Fibroblast of the conjunctiva (primary cell): ENCODE data around the gene ELAVL1.
"Not testable (repeated sequence)": the region's sequence is repeated elsewhere in the genome, so short reads cannot be mapped to it uniquely, and the experiment has no call there.

Experiments used
- DNase-seq: peaks from one replicate; pipeline ENCODE4 v3.0.0-alpha.2; 2010; ENCODE audit warnings: low read depth

ELAVL1 gene

DNA sequence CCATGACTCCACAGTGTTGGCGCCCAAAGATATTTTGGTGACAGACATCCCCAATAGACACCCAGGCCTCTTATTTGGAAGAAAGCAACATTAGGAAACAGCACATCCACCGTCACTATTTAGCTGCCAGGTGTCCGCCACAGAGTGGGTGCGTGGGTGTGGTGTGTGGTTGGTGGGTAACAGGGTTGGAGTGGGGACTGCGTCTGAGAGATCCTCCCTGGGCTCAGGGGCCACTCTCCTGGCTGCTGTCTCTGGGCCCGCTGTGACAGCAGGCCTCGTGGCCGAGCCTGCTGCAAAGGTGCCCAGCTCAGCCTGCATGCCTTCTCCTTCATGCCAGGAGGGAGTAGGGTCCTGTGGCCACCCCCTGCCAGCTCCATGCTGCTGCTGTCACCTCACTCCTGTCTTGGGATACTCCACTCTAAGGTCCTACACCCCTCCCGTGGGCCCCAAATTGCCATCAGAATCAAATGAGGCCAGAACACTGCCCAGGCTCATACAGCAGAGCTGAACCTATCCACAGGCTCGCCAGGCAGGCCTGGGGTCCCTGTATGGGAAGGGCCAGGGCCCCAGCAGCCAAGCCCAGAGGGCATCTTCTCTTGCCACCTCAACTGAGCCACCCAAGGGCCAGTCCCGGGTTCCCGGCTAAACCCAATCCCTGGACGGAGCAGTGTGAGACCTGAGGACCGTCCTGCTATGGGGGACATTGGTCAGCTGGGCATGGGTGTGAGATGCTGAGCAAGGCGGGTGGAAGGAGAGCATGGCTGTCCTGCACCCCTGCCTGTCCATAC lies 37.2 kb downstream of the ELAVL1 start:
- no peak for DNase-seq

DNA sequence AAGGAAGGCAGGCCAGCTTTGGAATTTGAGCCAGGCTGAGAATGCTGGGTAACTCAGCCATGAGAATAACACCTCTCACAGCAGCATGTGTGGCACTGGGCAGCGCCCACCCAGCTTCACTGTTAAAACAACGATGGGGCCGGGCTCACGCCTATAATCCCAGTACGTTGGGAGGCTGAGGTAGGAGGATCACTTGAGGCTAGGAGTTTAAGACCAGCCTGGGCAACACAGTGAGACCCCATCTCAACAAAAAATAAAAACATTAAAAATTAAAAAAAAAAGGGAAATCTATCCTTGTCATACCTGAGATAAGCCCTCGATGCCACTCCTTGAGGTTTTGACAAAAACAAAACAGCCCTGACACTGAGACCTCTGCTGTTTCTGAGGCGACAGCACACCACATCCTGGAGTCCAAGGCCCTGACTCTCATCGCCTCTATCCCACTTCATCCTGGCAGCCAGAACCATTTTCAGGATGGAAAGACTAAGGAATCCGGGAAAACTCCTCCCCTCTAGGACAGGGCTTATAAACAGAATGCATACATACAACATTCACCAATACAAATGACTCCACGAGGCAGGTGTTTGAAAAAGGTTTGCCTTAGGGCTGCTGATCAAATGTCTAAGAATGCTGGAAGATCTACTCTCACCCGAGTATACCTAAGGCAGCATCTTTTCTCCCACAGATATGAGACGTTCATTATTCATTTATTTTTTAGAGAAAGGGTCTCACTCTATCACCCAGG lies 39.3 kb downstream of the ELAVL1 start:
- no peak for DNase-seq

DNA sequence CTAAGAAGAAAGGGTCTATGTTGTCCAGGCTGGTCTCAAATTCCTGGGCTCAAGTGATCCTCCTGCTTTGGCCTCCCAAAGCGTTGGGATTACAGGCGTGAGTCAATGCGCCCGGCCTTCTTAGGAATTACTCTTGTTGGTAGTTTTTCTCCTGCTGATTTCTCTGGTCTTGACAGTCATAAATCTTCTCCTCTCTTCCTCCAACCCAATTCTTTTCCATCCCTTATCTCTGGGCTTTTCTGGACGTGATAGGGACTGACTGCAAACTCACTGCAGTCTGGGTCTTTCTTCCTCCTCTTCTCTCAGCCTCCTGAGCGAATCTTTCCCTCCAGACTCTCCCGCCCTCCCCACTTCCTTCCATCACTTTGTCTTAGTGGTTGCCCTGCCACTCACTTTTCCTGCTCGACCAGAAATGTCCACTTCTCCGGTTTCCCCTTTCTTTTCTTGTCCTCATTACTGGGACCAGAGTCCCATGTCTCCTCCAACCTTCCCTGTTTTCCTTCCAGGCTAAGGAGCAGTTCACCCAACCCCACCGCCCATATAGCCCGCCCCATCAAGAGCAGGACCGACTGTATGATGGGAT lies 40.1 kb downstream of the ELAVL1 start:
- DNase-seq, result no peak

DNA sequence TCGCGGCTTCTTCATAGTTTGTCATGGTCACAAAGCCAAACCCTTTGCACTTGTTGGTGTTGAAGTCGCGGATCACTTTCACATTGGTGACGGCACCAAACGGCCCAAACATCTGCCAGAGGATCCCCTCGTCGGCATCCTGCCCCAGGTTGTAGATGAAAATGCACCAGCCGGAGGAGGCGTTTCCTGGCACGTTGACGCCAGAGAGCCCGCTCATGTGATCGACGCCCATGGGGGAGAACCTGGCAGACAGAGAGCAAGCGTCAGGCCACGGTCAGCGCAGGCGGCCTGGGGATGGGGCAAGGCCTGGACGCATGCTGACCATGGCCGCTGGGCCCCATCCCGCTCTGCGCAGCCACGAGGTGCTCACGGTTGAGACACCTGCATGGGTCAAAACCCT lies 41.9 kb downstream of the ELAVL1 start:
- DNase-seq, result no peak

DNA sequence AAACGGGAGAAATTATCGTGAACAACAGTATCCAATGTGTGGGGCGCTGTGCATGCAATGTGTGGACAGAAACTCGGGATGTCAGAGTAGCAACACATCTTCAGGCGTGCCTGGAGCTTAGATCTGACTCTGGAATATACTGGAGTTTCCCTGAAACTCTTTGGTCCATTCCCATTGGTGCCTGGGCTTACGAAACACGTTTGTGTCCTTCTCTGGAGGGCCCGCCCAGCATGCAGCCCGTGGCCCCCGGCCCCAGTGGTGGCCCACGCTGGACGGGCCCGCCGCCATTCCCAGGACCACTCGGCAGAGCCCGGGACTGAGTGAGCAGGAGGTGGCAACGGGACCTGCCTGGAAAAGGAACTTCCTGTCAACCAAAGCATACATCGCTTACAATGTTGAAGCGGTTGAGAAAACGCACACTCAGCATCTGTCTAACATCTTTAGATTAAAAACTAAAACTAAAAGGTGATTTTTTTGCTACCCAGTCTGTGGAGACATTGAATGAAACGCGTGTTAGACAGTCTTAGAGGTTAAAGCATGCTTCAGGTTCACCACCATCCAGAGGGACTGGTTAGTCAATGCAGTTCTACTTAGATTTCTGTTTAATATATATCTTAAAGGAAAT lies 42.7 kb downstream of the ELAVL1 start:
- no peak for DNase-seq

DNA sequence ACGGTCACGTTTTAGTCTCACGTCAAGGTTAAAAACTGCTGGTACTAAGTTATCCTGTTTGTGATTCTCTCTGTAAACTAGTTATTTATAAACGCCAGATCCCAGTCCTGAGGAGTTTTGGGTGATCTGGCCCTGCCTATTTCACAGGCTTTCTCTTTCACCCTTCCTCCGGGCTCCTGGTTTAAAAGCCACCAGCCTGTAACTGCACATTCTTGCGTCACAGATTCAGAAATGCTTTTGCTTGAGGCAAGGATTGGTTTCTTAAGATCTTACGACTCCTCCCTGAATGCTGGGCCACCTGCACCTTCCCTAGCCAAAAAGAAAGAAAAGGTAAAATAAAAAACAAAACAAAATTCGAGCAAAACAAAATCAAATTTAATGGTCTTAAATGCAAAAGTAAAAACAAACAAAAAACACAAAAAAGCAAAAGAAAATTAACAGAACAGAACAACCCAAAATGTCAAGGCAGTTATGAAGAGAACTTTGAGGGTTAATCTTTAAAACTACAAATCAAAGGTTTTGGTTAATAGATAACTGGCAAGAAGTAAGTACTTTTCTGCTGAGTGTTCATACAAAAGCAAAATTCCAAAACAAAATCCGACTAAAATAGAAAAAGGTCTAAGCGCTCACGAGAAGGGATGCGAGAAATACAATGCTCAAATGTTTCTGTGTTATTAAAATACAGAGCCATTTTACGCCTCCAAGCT lies 43.4 kb downstream of the ELAVL1 start:
- DNase-seq, result no peak

DNA sequence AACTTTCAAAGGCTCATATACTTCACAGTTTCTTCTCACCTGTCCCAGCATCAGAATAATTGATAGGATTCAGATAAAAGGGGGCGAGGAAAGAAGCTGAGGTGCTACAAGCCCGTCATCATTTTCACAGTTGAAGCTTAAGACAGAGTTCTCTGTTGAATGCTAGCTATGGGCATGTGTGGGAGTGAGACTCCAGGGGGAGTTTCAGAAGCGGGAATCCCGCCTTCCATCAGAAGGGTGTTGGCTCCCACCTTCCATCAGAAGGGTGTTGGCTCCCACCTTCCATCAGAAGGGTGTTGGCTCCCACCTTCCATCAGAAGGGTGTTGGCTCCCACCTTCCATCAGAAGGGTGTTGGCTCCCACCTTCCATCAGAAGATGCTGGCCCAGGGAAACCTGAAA lies 44.4 kb downstream of the ELAVL1 start:
- DNase-seq, result not testable (repeated sequence)

DNA sequence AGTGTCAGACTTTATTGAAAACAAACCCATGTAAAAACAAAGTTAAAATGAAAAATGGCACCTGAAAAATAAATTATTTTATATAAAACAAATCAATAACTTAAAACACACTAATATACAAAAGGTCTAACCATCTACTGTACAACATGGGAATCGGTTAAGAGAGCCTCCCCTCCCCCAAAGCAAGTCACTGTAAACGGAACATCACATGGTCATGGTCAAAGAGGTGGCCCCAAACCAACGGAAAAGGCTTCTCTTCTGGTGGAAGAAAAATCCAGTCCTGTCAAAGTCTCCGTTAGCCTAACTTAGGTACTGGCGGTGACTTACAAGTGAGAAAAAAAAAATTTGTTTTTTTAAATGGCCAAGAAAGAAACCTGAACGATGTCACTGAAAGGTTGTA lies 46.2 kb downstream of the ELAVL1 start:
- no peak for DNase-seq

DNA sequence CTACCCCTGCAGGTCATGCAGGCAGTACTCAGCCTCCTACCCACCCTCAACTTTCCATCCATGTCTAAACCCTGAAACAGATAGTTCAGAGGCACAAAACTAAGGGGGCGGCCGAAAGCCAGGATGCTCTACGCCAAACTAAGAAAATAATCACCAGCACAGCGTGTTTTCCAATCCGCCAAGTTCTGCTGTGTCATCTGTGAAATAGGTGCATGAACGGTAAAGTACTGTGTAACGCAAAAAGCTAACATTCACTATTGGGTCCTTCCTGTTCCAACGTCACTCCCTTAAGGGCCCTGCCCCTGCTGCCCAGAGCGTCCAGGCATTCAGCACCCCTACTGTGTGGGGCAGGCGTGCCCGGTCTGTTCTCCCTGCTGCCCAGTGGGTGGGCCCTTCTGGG lies 49.7 kb downstream of the ELAVL1 start:
- no peak for DNase-seq

DNA sequence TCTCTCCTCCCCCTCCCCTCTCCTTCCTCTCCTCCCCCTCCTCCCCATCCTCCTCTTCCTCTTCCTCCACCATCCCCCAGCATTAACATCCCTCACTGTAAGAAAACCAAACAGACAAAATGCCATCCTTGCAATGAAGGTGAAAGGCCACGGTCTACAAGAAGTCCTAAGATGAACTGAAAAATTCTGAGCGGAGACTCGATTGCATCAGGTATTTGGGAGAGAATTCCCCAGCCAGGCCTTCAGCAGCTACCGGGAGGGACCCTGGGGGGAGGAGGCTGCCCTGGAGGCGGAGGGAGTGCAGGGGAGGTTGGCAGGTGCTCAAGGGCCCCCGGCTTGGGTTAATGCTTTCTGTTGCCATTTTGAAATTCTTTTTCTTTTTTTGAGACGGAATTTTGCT lies 51.9 kb downstream of the ELAVL1 start:
- no peak for DNase-seq

DNA sequence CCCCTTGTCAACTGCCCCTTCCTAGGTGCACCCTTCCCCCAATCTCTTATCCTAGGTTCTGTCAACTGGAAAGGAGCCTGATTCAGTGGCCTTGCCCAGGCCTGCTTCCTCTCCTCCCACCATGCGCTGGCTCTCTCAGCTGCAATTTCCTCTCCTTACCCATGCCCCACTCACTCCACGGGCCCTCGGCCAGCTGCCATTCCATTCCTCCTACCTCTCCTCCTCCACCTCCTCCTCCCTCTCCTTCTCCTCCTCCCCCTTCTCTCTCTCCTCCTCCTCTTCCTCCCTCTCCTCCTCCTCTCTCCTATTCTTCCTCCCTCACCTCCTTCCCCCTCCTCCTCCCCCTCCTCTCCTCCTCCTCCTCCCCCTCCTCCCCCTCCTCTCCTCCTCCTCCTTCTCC lies 52.4 kb downstream of the ELAVL1 start:
- DNase-seq, result no peak

DNA sequence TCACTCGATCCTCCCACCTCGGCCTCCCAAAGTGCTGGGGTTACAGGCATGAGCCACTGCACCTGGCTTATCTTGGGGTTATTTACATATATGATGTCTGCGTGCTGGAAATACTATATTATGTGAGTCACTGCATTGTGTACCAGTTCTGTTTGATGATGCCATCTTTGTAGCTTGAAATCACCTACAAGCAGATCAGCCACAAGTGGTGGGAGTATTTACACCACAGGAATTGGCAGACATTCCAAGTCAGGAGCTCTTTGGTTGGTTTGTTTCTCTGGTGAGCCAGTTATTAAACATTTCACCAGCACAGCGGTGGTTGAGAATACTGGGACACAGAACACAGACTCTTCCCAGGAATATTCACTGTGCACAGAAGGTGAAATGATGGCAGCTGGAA lies 57.5 kb downstream of the ELAVL1 start:
- no peak for DNase-seq

DNA sequence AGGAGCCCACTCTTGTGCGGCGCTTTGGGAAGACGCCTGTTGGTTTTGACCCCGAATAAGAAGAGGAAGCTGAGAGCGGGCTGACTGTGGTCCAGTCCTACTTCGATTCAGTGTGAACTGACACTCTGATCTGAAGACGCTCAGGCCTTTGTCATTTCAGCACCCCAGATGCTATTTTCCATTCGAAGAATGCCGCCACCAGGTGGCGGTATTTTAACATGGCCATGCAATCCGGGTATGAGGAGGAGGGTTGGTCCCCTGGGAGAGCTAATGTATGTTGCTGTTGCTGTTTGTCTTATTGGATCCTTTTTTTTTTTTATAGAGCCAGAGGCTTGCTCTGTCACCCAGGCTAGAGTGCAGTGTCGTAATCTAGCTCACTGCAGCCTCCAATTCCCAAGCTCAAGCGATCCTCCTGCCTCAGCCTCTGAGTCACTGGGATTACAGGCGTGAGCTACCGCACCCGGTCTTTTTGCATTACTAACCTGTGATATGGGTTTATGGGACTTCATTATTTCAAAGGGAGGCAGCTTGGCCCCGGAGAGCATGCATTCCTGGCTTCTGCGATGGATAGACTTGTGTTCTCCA lies 61.2 kb downstream of the ELAVL1 start:
- DNase-seq, result peak; percentile 94

DNA sequence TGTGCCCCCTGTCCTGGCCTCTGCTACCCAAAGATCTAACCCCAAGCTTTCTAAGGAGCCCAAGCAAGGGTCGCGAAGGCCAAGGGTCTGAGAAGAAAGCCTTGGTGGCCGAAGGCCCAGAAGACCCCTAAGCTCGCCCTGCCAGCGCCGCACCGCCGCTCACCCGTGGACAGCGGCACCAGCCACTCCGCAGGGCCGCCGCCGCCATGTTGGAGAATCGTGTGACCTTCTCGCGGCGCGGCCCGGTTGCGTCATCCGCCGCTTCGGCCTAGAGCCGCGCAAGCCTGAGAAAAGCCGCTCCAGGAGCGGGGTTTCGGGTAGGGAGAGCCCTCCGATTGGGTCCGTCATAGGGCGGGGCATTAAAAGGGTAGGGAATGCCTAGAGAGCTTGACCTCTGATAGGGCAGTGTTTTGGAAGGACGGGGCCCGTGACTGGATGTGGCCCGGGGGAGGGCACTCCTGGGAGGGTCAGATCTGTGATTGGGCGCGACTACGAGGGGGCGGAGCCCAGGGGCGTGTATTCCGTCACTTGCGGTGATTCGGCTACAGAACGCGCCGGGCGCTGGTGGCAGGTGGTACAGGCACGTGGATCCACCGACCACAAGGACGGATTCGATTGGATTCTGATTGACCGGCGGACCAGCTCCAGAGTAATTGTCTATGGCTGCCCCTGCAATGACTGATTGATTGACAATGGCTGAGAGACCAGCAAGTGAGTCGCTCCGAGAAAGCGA lies 61.8 kb downstream of the ELAVL1 start, which contains the start of gene TIMM44:
Gene TIMM44 (minus strand): TSS at position 223 of the 733 bp plus-strand sequence. CDS start 15 bp downstream, at position 208.
- peak; percentile 99 for DNase-seq

DNA sequence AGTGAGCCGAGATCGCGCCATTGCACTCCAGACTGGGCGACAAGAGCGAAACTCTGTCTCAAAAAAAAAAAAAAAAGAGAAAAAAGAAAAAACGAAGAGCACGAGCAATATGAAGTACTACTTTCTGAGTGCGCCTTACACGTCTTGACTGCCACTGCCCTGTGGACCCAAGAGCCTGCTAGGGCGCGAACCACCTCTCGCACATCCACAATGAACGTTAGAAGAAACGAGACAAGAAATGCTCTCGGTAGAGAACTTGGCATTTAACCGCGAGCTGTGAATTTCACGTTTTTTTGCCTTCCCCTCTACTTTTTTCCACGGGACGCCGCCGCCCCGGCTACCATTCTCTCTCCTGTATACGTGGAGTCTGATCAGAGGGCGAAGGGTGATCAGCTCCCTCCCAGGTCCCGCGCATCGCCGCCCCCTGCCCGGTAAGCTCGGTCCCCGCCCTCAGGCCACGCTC lies 62.4 kb downstream of the ELAVL1 start:
- no peak for DNase-seq

DNA sequence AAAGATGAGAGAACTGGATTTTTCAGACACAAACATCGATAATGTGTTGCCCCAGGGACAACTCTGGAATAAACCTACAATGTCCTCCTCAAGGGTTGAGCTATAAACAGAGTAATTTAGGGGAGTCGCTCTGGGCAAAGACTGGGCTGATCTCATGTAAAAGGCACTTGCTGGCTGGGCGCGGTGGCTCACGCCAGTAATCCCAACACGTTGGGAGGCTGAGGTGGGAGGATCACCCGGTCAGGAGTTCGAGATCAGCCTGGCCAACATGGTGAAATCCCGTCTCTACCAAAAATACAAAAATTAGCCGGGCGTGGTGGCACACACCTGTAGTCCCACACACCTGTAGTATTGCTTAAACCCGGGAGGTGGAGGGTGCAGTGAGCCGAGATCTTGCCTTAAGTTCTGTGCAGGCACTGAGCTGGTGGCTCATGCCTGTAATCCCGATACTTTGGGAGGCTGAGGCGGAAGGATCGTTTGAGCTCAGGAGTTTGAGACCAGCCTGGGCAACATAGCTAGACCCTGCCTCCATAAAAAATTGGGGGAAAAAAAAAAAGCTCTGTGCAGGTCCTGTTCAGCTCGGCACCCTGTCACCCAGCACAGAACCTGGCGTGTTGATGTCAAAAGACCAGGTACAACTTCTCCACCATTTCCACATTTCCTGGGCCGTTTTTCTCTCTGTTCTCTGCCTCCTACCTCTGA lies 63.4 kb downstream of the ELAVL1 start:
- no peak for DNase-seq

DNA sequence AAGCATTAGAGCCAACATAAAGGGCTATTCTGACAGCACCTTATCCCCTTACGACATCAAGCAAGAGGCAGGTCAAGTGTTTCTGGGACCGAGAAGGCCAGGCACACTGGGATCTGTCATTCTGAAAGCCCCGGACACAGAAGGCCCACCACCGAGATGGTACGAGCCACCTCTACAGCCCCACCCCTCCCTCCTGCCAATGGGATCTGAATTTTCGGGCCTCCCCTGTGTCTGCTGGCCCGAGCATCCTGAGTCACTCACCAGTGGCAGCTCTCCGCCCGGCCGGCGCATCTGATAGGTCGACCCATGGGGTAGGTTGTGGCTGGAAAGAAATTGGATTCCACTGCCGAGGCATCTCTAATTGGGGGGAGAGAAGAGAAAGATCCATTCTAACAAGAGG lies 64.6 kb downstream of the ELAVL1 start:
- DNase-seq, result no peak

DNA sequence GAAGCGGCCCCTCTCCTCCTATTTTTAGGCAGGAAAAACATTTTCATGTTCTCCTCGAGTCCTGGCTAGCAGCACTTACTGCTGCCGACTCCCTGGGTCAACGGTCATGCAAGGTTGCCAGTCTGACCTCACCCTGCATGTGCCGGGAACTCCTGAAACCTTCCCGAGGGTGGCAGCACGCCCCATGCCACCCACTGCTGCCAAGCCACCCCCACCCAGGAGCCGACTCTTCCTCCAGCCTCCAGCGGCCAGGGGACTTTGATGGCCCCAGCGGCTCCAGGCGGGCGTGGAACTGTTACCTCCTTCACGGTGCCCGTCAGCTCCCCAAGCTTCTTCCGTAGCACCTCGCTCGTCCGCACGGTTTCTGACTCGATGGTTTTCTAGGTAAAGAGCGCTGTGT lies 70.7 kb downstream of the ELAVL1 start:
- no peak for DNase-seq

DNA sequence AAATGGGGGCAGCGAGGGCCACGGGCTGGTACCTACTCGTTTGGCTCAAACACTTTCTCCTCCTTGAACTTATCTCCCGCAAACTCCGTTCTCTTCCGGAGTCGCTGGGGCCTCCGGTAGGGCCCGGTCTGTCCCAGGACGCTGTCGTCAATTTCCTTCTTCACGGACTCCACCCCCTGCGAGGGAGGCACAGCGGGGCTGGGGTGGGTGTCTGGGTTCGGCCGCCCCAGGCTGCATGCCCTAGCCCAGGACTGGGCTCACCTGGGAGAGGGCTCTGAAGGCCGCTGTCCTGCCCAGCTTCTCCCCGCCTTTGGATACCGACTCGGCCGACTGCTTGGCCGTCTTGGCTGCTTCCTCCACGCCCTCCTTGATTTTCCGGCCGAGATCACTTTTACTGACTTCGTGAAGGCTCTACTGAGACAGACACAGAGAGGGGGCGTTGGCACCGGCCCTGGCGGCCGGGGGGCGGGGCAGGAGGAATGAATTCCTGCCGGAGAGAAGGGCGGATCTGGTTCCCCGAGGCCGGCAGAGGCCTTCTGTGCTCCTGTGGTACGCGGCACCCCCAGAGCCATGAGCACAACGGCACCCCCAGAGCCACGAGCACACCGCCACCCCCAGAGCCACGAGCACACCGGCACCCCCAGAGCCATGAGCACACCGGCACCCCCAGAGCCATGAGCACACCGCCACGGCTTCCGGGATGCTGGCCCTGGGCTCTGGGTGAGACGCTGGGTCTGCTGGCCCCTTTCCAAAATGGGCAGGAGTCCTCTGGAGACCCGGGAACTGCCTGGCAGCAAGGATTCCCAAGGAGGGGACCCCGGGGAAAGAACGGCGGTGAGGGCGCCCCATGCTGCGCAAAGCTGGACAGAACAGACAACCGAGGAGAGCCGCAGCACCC lies 71.4 kb downstream of the ELAVL1 start:
- DNase-seq, result no peak
